Endothelial cell of umbilical vein (primary cell): ENCODE results near the gene ARMH4.

Experiments used
- CTCF ChIP-seq, 2 donors: IDR thresholded peaks; 1 replicate in 1 of 2; 2 replicates in 1 of 2; pipeline ENCODE4 v1.5.1; 2011; ENCODE audit warnings: low read length in 2 of 2, mild to moderate bottlenecking in 2 of 2, moderate library complexity in 2 of 2, control low read depth in 1 of 2, inconsistent platforms in 1 of 2, low read depth in 1 of 2; ENCODE audit not compliant: insufficient read depth in 1 of 2; ENCODE audit errors: extremely low read depth in 1 of 2
- EZH2 ChIP-seq: IDR thresholded peaks from 2 replicates; pipeline ENCODE4 v1.6.1; 2012; ENCODE audit warnings: borderline replicate concordance, low read depth, mild to moderate bottlenecking, moderate library complexity, low read length, inconsistent platforms; ENCODE audit not compliant: severe bottlenecking
- MAX ChIP-seq: IDR thresholded peaks from 2 replicates; pipeline ENCODE4 v1.6.1; 2011; ENCODE audit not compliant: insufficient read depth, insufficient read length
- POLR2A ChIP-seq: IDR thresholded peaks from 2 replicates; pipeline ENCODE4 v1.6.1; 2012; ENCODE audit warnings: low read depth, mild to moderate bottlenecking, control low read depth, low read length

GRCh38 chr14:57987051-57987450, 165.0 kb downstream of the ARMH4 start:
- TF ChIP-seq MAX = no peak
- no peak for TF ChIP-seq CTCF (IDR thresholded peaks at IDR 0.05; ENCODE audit: extremely low read depth in 1 of 2, insufficient read depth in 1 of 2, low read depth in 1 of 2, low read length in 2 of 2)
- TF ChIP-seq POLR2A = no peak
- TF ChIP-seq EZH2 = no peak
